HG03135 (cell line): ENCODE measurements around the gene MYO19.
"Not testable (repeated sequence)": the region's sequence is repeated elsewhere in the genome, so short reads cannot be mapped to it uniquely, and the experiment has no call there.

Experiments used
- ATAC-seq: cut with Tn5 transposase; IDR thresholded peaks from one replicate; pipeline ENCODE4 v1.9.1; 2021; ENCODE audit warnings: mild to moderate bottlenecking, moderate library complexity; ENCODE audit not compliant: unreplicated experiment

Gene MYO19

GRCh38 chr17:36468903-36469635 is 65.6 kb downstream of the MYO19 start:
- ATAC-seq: no peak

GRCh38 chr17:36464765-36465088 is 69.9 kb downstream of the MYO19 start:
- ATAC-seq: no peak

- ATAC-seq: no peak
Observed at GRCh38 chr17:36463916-36464764, 70.5 kb downstream of the MYO19 start.

- no peak for ATAC-seq
Observed at GRCh38 chr17:36461330-36462110, 73.1 kb downstream of the MYO19 start.

GRCh38 chr17:36460265-36460937 is 74.3 kb downstream of the MYO19 start:
- ATAC-seq: no peak

GRCh38 chr17:36459601-36460000 is 75.1 kb downstream of the MYO19 start:
- ATAC-seq: no peak

GRCh38 chr17:36459045-36459444 is 75.6 kb downstream of the MYO19 start:
- ATAC-seq: no peak

GRCh38 chr17:36457701-36458100 is 77.0 kb downstream of the MYO19 start:
- ATAC-seq: not testable (repeated sequence)

- ATAC-seq: not testable (repeated sequence)
Observed at GRCh38 chr17:36452888-36453287, 81.8 kb downstream of the MYO19 start.

GRCh38 chr17:36449997-36450396 is 84.7 kb downstream of the MYO19 start:
- not testable (repeated sequence) for ATAC-seq
